B cell (primary cell): ENCODE measurements around the gene DTNBP1. TPM values are rescaled to one million over a fixed set of nuclear protein-coding genes. Genes with fewer than 3 reads are reported as not detected.

Experiments
- ATAC-seq: fragments of 200-7000 bp; cut with Tn5 transposase; one replicate; pipeline ENCODE4 v1.10.0; 2021; ENCODE audit warnings: low read depth, mild to moderate bottlenecking, moderate number of reproducible peaks, moderate library complexity
- CTCF ChIA-PET: fragments of 350-600 bp; sonication (Branson Sonifier 250); formaldehyde crosslinking; loops from one replicate; lab custom pipeline; 2021; ENCODE audit warnings: antibody characterized with exemption, inconsistent platforms; lab: Charles Lee
- POLR2A ChIA-PET: fragments of 350-600 bp; sonication (Branson Sonifier 250); formaldehyde crosslinking; loops from one replicate; lab custom pipeline; 2021; ENCODE audit warnings: antibody characterized with exemption; lab: Charles Lee
- DNase-seq: peaks from one replicate; pipeline ENCODE4 v3.0.0; 2013
- H2AFZ ChIP-seq: 2 replicates; pipeline ENCODE4 v1.6.1; 2012; ENCODE audit warnings: mild to moderate bottlenecking, low read depth, low read length; ENCODE audit not compliant: insufficient read depth, poor library complexity, severe bottlenecking
- H3K27ac ChIP-seq, 2 donors: 1 replicate in 1 of 2; 2 replicates in 1 of 2; pipeline ENCODE4 v1.5.1; 2012 to 2013; ENCODE audit warnings: low read length in 2 of 2, mild to moderate bottlenecking in 2 of 2, moderate library complexity in 1 of 2
- H3K27me3 ChIP-seq, 4 experiments: fragments of 200-600 bp in 1 of 4; sonication (generic) in 1 of 4; replicated peaks in 1 of 4; 1 replicate in 2 of 4; 2 replicates in 2 of 4; pipeline versions ENCODE4 v1.6.1 to v1.7.0; 2013 to 2016; ENCODE audit warnings: low read length in 3 of 4, mild to moderate bottlenecking in 2 of 4, mixed read lengths in 1 of 4, moderate library complexity in 1 of 4; ENCODE audit not compliant: insufficient read depth in 4 of 4, control insufficient read depth in 3 of 4; ENCODE audit errors: control extremely low read depth in 1 of 4
- H3K36me3 ChIP-seq, 2 experiments: replicated peaks in 1 of 2; 1 replicate in 1 of 2; 2 replicates in 1 of 2; pipeline versions ENCODE4 v1.6.1 to v1.7.1; 2013; ENCODE audit warnings: low read length in 1 of 2; ENCODE audit not compliant: insufficient read depth in 2 of 2, control insufficient read depth in 1 of 2; ENCODE audit errors: control extremely low read depth in 1 of 2, extremely low read depth in 1 of 2
- H3K4me1 ChIP-seq, 2 donors: fragments of 200-600 bp in 1 of 2; sonication (generic) in 1 of 2; 1 replicate in 1 of 2; 2 replicates in 1 of 2; pipeline versions ENCODE4 v1.5.1 to v1.6.1; 2013 to 2017; ENCODE audit warnings: low read length in 2 of 2; ENCODE audit not compliant: control insufficient read depth in 2 of 2, insufficient read depth in 2 of 2
- H3K4me2 ChIP-seq: replicated peaks from 2 replicates; pipeline ENCODE3; 2012; ENCODE audit warnings: mild to moderate bottlenecking, low read depth, low read length; ENCODE audit not compliant: poor library complexity, severe bottlenecking
- H3K4me3 ChIP-seq, 5 experiments: fragments of 200-600 bp in 1 of 5; sonication (generic) in 1 of 5; 1 replicate in 3 of 5; 2 replicates in 2 of 5; pipeline versions ENCODE4 v1.5.1 to v1.7.0; 2011 to 2016; ENCODE audit warnings: low read length in 4 of 5, mild to moderate bottlenecking in 4 of 5, low read depth in 2 of 5, control low read depth in 1 of 5, moderate library complexity in 1 of 5; ENCODE audit not compliant: insufficient read depth in 1 of 5; ENCODE audit errors: control extremely low read depth in 1 of 5, extremely low read depth in 1 of 5
- H3K79me2 ChIP-seq: fragments of 200-600 bp; sonication (generic); one replicate; pipeline ENCODE4 v1.6.0; 2016; ENCODE audit warnings: low read length; ENCODE audit not compliant: control insufficient read depth, insufficient read depth
- H3K9ac ChIP-seq: fragments of 200-600 bp; sonication (generic); 2 replicates; pipeline ENCODE4 v1.6.1; 2017; ENCODE audit warnings: mild to moderate bottlenecking, low read length, moderate library complexity
- H3K9me3 ChIP-seq, 3 donors: one replicate each; pipeline versions ENCODE4 v1.6.1 to v1.7.1; 2013; ENCODE audit warnings: low read length in 2 of 3; ENCODE audit not compliant: control insufficient read depth in 2 of 3, insufficient read depth in 1 of 3; ENCODE audit errors: control extremely low read depth in 1 of 3
- H4K20me1 ChIP-seq: 2 replicates; pipeline ENCODE4 v1.6.0; 2012; ENCODE audit warnings: mild to moderate bottlenecking, low read length; ENCODE audit not compliant: insufficient read depth, control insufficient read depth, poor library complexity, severe bottlenecking
- H3K27ac Mint-ChIP-seq: one replicate; pipeline ENCODE4 v1.8.0; 2021; ENCODE audit warnings: mixed read lengths
- H3K27me3 Mint-ChIP-seq: one replicate; pipeline ENCODE4 v1.8.0; 2021; ENCODE audit warnings: mixed read lengths
- H3K4me1 Mint-ChIP-seq: one replicate; pipeline ENCODE4 v1.8.0; 2021; ENCODE audit warnings: mixed read lengths
- H3K4me3 Mint-ChIP-seq: one replicate; pipeline ENCODE4 v1.8.0; 2021; ENCODE audit warnings: mixed read lengths
- H3K9me3 Mint-ChIP-seq: one replicate; pipeline ENCODE4 v1.8.0; 2022; ENCODE audit warnings: mixed read lengths; ENCODE audit not compliant: insufficient read depth
- EZH2 ChIP-seq: IDR thresholded peaks from 2 replicates; pipeline ENCODE4 v1.6.1; 2012; ENCODE audit warnings: borderline replicate concordance, low read depth, mild to moderate bottlenecking, moderate library complexity, low read length; ENCODE audit not compliant: insufficient read depth, poor library complexity, severe bottlenecking
- WGBS: methylation state at CpG from one replicate; pipeline ENCODE4 v1.1.5; 2013; ENCODE audit warnings: missing lambda C conversion rate; ENCODE audit not compliant: insufficient coverage; 5-methylcytosine and 5-hydroxymethylcytosine counted together
- intact Hi-C: fragments of 100-400 bp; cut with micrococcal nuclease; formaldehyde crosslinking; loops from one replicate; pipeline ENCODE4 v1.10.0; 2022
- polyA plus RNA-seq: library from polyadenylated mRNA; depleted of rRNA; stranded (reverse); fragments of >200 nt; gene quantifications from 2 replicates; pipeline ENCODE4 v1.2.3, GENCODE V29; 2012
- total RNA-seq, 2 donors: library from RNA; stranded (reverse); fragments of 120-200 nt in 1 of 2; gene quantifications; 1 replicate in 1 of 2; 2 replicates in 1 of 2; pipeline versions ENCODE4 v1.2.3 to v1.2.4, GENCODE V29; 2013 to 2022
- TF ChIP-seq, protein P1 (sequence below): fragments of 200-600 bp; IDR thresholded peaks from one replicate; pipeline ENCODE4 v1.8.0; 2022; ENCODE audit warnings: antibody characterized with exemption, mild to moderate bottlenecking

The DTNBP1 gene
- total and polyA plus RNA-seq, 2 donors (not counting 1 experiment from before 2014, with no cell fraction given), result 31.4 to 73.0 TPM

DNA sequence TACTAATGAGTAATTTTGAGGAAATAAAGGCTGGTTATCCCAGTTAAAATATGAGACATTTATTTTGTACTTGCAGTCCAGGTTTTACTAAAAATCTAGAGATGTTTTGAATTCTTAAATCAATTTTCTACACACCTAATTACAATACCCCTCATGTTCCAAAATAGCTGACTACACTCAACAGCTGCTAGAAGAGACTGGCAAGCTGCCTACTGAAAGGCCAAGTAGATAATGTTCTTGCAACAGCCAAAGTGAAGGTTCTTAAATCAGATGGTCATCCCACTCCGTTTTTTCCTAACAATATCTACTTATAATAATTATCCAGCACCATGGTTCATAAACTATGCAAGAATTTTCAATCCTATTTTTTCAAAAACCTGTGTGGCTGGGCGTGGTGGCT is 69.0 kb downstream of the DTNBP1 start:
- intact Hi-C loops, result no loop called here
- no peak for TF ChIP-seq EZH2
- TF ChIP-seq, protein P1, sequence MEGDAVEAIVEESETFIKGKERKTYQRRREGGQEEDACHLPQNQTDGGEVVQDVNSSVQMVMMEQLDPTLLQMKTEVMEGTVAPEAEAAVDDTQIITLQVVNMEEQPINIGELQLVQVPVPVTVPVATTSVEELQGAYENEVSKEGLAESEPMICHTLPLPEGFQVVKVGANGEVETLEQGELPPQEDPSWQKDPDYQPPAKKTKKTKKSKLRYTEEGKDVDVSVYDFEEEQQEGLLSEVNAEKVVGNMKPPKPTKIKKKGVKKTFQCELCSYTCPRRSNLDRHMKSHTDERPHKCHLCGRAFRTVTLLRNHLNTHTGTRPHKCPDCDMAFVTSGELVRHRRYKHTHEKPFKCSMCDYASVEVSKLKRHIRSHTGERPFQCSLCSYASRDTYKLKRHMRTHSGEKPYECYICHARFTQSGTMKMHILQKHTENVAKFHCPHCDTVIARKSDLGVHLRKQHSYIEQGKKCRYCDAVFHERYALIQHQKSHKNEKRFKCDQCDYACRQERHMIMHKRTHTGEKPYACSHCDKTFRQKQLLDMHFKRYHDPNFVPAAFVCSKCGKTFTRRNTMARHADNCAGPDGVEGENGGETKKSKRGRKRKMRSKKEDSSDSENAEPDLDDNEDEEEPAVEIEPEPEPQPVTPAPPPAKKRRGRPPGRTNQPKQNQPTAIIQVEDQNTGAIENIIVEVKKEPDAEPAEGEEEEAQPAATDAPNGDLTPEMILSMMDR, result no peak
- H3K9me3 ChIP-seq, result no peaks in the 10 kb centered on the region
- Mint-ChIP-seq H3K4me1 (peaks cover 36% of the 10 kb centered on the region), H3K27me3 (no peaks in the 10 kb centered on the region), H3K9me3 (no peaks in the 10 kb centered on the region), H3K4me3 (no peak overlapping the region), H3K27ac (no peak overlapping the region)
- H3K9ac ChIP-seq, result no peak overlapping the region
- H4K20me1 ChIP-seq, result peaks cover 6% of the 10 kb centered on the region
- H3K4me1 ChIP-seq, result no peaks in the 10 kb centered on the region
- DNase-seq (no peak), ATAC-seq (no peak)
- WGBS, result no CpG with 5 or more reads among the region's 2 CpGs
- peaks cover 0 to 7% of the 10 kb centered on the region in 2 experiments for H3K36me3 ChIP-seq
- H3K79me2 ChIP-seq, result peaks cover 31% of the 10 kb centered on the region
- H3K4me2 ChIP-seq, result no peak overlapping the region
- no peaks in the 10 kb centered on the region for H3K27me3 ChIP-seq
- H3K27ac ChIP-seq, result no peak overlapping the region
- no peak overlapping the region for H2AFZ ChIP-seq
- ChIA-PET POLR2A (no interaction called here), CTCF (no interaction called here)
- H3K4me3 ChIP-seq, result no peak overlapping the region

- peaks cover 6% of the 10 kb centered on the region for H4K20me1 ChIP-seq
- intact Hi-C loops, result no loop called here
- no peak overlapping the region for H3K4me3 ChIP-seq
- peaks cover 35% of the 10 kb centered on the region for H3K4me1 Mint-ChIP-seq
- no peak overlapping the region for H3K27ac ChIP-seq
- no peak for DNase-seq
- POLR2A ChIA-PET, result no interaction called here
- peaks cover 31% of the 10 kb centered on the region for H3K79me2 ChIP-seq
- TF ChIP-seq EZH2, result no peak
- TF ChIP-seq, protein P1, result no peak
- no peak overlapping the region for H2AFZ ChIP-seq
- no peaks in the 10 kb centered on the region for H3K27me3 Mint-ChIP-seq
- no peaks in the 10 kb centered on the region for H3K9me3 Mint-ChIP-seq
- H3K9ac ChIP-seq, result no peak overlapping the region
- CTCF ChIA-PET, result no interaction called here
- no peaks in the 10 kb centered on the region for H3K27me3 ChIP-seq
- WGBS, result 100% methylated on average over 1 of the region's 2 CpGs
- no peaks in the 10 kb centered on the region for H3K9me3 ChIP-seq
- no peak overlapping the region for H3K4me2 ChIP-seq
- no peak overlapping the region for H3K4me3 Mint-ChIP-seq
- H3K27ac Mint-ChIP-seq, result no peak overlapping the region
- ATAC-seq, result no peak
- peaks cover 0 to 7% of the 10 kb centered on the region in 2 experiments for H3K36me3 ChIP-seq
- H3K4me1 ChIP-seq, result no peaks in the 10 kb centered on the region
Observed at GRCh38 chr6:15592610-15593009, 70.2 kb downstream of the DTNBP1 start.
